ENCODE measurements around the gene GPANK1. TPM values are rescaled to one million over a fixed set of nuclear protein-coding genes. Genes with fewer than 3 reads are reported as not detected.

The GPANK1 gene
- total RNA-seq, 1 experiment from 2014 or later, result 11.5 TPM

- CTCF ChIA-PET, result interaction anchor here (0.6 kb wide), 1 partner anchor 37 kb away, joined by 3 read pairs; no protein-coding TSS in a partner anchor
- intact Hi-C loops (cut with micrococcal nuclease; ENCODE audit: unreplicated experiment), result loop anchor here (2.0 kb wide), 1 partner anchor 17 kb away; no protein-coding TSS in a partner anchor
Measured at GRCh38 chr6:31621320-31621939, 43.4 kb downstream of the GPANK1 start.

GRCh38 chr6:31620586-31621319 lies 44.0 kb downstream of the GPANK1 start, which contains the start of gene PRRC2A:
PRRC2A (plus strand) TSS chr6:31620715; CDS start chr6:31622790, 2,075 bp downstream.
- Histone ChIP-seq H4K20me1 (ENCODE audit: insufficient read depth) (peaks cover 3% of the 10 kb centered on the region; the same call in 1 of the 2 replicates), H3K27me3 (ENCODE audit: insufficient read depth, low read depth) (no peaks in the 10 kb centered on the region), H3F3A (ENCODE audit: insufficient read depth, low read depth) (peaks cover 27% of the 10 kb centered on the region), H3K27ac (peak within 1 kb of the TSS; percentile 81), H3K4me3 (peak within 1 kb of the TSS; percentile 87), H3K4me2 (peak within 1 kb of the TSS; percentile 87), H3K79me2 (ENCODE audit: low read depth) (peaks cover 49% of the 10 kb centered on the region), H3K9me2 (ENCODE audit: insufficient read depth) (no peaks in the 10 kb centered on the region), H2AFZ (peak within 1 kb of the TSS; percentile 88), H3K4me1 (replicated peaks; ENCODE audit: insufficient read depth) (peaks cover 20% of the 10 kb centered on the region), H3K9me3 (ENCODE audit: insufficient read depth, low read depth) (no peaks in the 10 kb centered on the region), H3K36me3 (ENCODE audit: low read depth) (peaks cover 36% of the 10 kb centered on the region)
- intact Hi-C loops (cut with micrococcal nuclease; ENCODE audit: unreplicated experiment), result loop anchor here (1.0 to 2.0 kb wide), 2 partner anchors 18 to 32 kb away; partner anchors contain the start of gene BAG6
- ChIA-PET POLR2A (ENCODE audit: unreplicated experiment) (interaction anchor here (0.6 to 1.0 kb wide), 4 partner anchors 14 to 80 kb away, joined by 3 to 16 read pairs (median 4); no protein-coding TSS in a partner anchor), CTCF (no interaction called here)
- BruUV-seq (replicated peaks), result no TSS peak
- TF ChIP-seq EZH2 (IDR thresholded peaks at IDR 0.05; ENCODE audit: low read depth), result no peak
- TF ChIP-seq, protein P1, sequence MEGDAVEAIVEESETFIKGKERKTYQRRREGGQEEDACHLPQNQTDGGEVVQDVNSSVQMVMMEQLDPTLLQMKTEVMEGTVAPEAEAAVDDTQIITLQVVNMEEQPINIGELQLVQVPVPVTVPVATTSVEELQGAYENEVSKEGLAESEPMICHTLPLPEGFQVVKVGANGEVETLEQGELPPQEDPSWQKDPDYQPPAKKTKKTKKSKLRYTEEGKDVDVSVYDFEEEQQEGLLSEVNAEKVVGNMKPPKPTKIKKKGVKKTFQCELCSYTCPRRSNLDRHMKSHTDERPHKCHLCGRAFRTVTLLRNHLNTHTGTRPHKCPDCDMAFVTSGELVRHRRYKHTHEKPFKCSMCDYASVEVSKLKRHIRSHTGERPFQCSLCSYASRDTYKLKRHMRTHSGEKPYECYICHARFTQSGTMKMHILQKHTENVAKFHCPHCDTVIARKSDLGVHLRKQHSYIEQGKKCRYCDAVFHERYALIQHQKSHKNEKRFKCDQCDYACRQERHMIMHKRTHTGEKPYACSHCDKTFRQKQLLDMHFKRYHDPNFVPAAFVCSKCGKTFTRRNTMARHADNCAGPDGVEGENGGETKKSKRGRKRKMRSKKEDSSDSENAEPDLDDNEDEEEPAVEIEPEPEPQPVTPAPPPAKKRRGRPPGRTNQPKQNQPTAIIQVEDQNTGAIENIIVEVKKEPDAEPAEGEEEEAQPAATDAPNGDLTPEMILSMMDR (conservative IDR thresholded peaks at IDR 0.05), result no peak
- DNase-seq, result no peak

More at GRCh38 chr6:31621320-31621939, 43.4 kb downstream of the GPANK1 start:
- peaks cover 3% of the 10 kb centered on the region; the same call in 1 of the 2 replicates for H4K20me1 ChIP-seq (ENCODE audit: insufficient read depth)
- no peak for DNase-seq
- peaks cover 20% of the 10 kb centered on the region for H3K4me1 ChIP-seq (replicated peaks; ENCODE audit: insufficient read depth)
- peaks cover 43% of the 10 kb centered on the region for H3K36me3 ChIP-seq (ENCODE audit: low read depth)
- TF ChIP-seq, protein P1 (conservative IDR thresholded peaks at IDR 0.05), result no peak
- no peak for TF ChIP-seq EZH2 (IDR thresholded peaks at IDR 0.05; ENCODE audit: low read depth)
- no peaks in the 10 kb centered on the region for H3K27me3 ChIP-seq (ENCODE audit: insufficient read depth, low read depth)
- no peaks in the 10 kb centered on the region for H3K9me2 ChIP-seq (ENCODE audit: insufficient read depth)
- TSS peak; percentile 51 for BruUV-seq (replicated peaks)
- H3F3A ChIP-seq (ENCODE audit: insufficient read depth, low read depth), result peaks cover 30% of the 10 kb centered on the region
- H3K27ac ChIP-seq, result peak overlapping the region; percentile 79
- no peaks in the 10 kb centered on the region for H3K9me3 ChIP-seq (ENCODE audit: insufficient read depth, low read depth)
- peak overlapping the region; percentile 87 for H3K4me2 ChIP-seq
- peak overlapping the region; percentile 78 for H2AFZ ChIP-seq
- H3K79me2 ChIP-seq (ENCODE audit: low read depth), result peaks cover 51% of the 10 kb centered on the region
- H3K4me3 ChIP-seq, result peak overlapping the region; percentile 87
- POLR2A ChIA-PET (ENCODE audit: unreplicated experiment), result interaction anchor here (0.6 to 0.9 kb wide), 4 partner anchors 14 to 124 kb away, joined by 3 to 16 read pairs (median 4); partner anchors contain the start of gene MICB
